Measurements from ENCODE around the gene GOLGA7B.
A peak's percentile ranks its signal among the peaks of the same experiment; 100 is the strongest.

GOLGA7B gene

GRCh38 chr10:97849687-97850402 lies at the start of gene GOLGA7B:
Gene GOLGA7B, plus strand, starts transcription at chr10:97849843. Its CDS starts 461 bp downstream, at chr10:97850304.
- no peak for TF ChIP-seq POU6F1 (CRISPR knock-in tag; IDR thresholded peaks at IDR 0.05; ENCODE audit: borderline replicate concordance, low read depth)
- TF ChIP-seq ZNF8 (CRISPR knock-in tag; IDR thresholded peaks at IDR 0.05), result no peak
- no peak for TF ChIP-seq CREB5 (CRISPR knock-in tag; IDR thresholded peaks at IDR 0.05; ENCODE audit: low read depth)
- TF ChIP-seq TCF4 (CRISPR knock-in tag; IDR thresholded peaks at IDR 0.05; ENCODE audit: borderline replicate concordance), result no peak
- no peak for TF ChIP-seq ESRRG (CRISPR knock-in tag; IDR thresholded peaks at IDR 0.05)
- no peak for TF ChIP-seq ARNTL (CRISPR knock-in tag; IDR thresholded peaks at IDR 0.05; ENCODE audit: borderline replicate concordance, low read depth)
- no peak for TF ChIP-seq PPARA (CRISPR knock-in tag; IDR thresholded peaks at IDR 0.05; ENCODE audit: borderline replicate concordance)
- no peak for TF ChIP-seq OSR1 (CRISPR knock-in tag; IDR thresholded peaks at IDR 0.05)
- no peak for TF ChIP-seq ZFP3 (CRISPR knock-in tag; IDR thresholded peaks at IDR 0.05)
- TF ChIP-seq CSDC2 (CRISPR knock-in tag; IDR thresholded peaks at IDR 0.05), result no peak
- TF ChIP-seq ZNF70 (CRISPR knock-in tag; IDR thresholded peaks at IDR 0.05), result no peak
- TF ChIP-seq SNAI2 (CRISPR knock-in tag; IDR thresholded peaks at IDR 0.05), result no peak
- TF ChIP-seq ZC3H10 (CRISPR knock-in tag; IDR thresholded peaks at IDR 0.05), result no peak
- TF ChIP-seq, protein P1, sequence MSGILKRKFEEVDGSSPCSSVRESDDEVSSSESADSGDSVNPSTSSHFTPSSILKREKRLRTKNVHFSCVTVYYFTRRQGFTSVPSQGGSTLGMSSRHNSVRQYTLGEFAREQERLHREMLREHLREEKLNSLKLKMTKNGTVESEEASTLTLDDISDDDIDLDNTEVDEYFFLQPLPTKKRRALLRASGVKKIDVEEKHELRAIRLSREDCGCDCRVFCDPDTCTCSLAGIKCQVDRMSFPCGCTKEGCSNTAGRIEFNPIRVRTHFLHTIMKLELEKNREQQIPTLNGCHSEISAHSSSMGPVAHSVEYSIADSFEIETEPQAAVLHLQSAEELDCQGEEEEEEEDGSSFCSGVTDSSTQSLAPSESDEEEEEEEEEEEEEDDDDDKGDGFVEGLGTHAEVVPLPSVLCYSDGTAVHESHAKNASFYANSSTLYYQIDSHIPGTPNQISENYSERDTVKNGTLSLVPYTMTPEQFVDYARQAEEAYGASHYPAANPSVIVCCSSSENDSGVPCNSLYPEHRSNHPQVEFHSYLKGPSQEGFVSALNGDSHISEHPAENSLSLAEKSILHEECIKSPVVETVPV (CRISPR knock-in tag; IDR thresholded peaks at IDR 0.05), result no peak
- TF ChIP-seq TOX (CRISPR knock-in tag; IDR thresholded peaks at IDR 0.05; ENCODE audit: borderline replicate concordance), result no peak
- TF ChIP-seq TSHZ2 (CRISPR knock-in tag; IDR thresholded peaks at IDR 0.05), result no peak
- no peak for TF ChIP-seq BACH2 (CRISPR knock-in tag; IDR thresholded peaks at IDR 0.05; ENCODE audit: borderline replicate concordance)
- no peak for TF ChIP-seq PATZ1 (CRISPR knock-in tag; IDR thresholded peaks at IDR 0.05; ENCODE audit: borderline replicate concordance)
- no peak for TF ChIP-seq ISL1 (CRISPR knock-in tag; IDR thresholded peaks at IDR 0.05)
- ATAC-seq, result peak; percentile 78

- ATAC-seq, result no peak
- no peak for TF ChIP-seq TOX (CRISPR knock-in tag; IDR thresholded peaks at IDR 0.05; ENCODE audit: borderline replicate concordance)
- TF ChIP-seq OSR1 (CRISPR knock-in tag; IDR thresholded peaks at IDR 0.05), result no peak
- TF ChIP-seq ZNF8 (CRISPR knock-in tag; IDR thresholded peaks at IDR 0.05), result no peak
- TF ChIP-seq PATZ1 (CRISPR knock-in tag; IDR thresholded peaks at IDR 0.05; ENCODE audit: borderline replicate concordance), result no peak
- TF ChIP-seq CSDC2 (CRISPR knock-in tag; IDR thresholded peaks at IDR 0.05), result no peak
- no peak for TF ChIP-seq ZFP3 (CRISPR knock-in tag; IDR thresholded peaks at IDR 0.05)
- TF ChIP-seq GLIS3 (CRISPR knock-in tag; IDR thresholded peaks at IDR 0.05), result no peak
- no peak for TF ChIP-seq BACH2 (CRISPR knock-in tag; IDR thresholded peaks at IDR 0.05; ENCODE audit: borderline replicate concordance)
- no peak for TF ChIP-seq ZNF70 (CRISPR knock-in tag; IDR thresholded peaks at IDR 0.05)
- no peak for TF ChIP-seq ZC3H10 (CRISPR knock-in tag; IDR thresholded peaks at IDR 0.05)
- no peak for TF ChIP-seq RARB (CRISPR knock-in tag; IDR thresholded peaks at IDR 0.05)
- TF ChIP-seq TSHZ2 (CRISPR knock-in tag; IDR thresholded peaks at IDR 0.05), result no peak
- no peak for TF ChIP-seq TCF4 (CRISPR knock-in tag; IDR thresholded peaks at IDR 0.05; ENCODE audit: borderline replicate concordance)
- TF ChIP-seq ZFP30 (CRISPR knock-in tag; IDR thresholded peaks at IDR 0.05), result no peak
Observed at GRCh38 chr10:97800474-97800873, 49.2 kb upstream of the GOLGA7B start.

Measured in SK-N-SH treated with all-trans-retinoic acid at 6 μM for 48 hours (cell line).